ENCODE data around the gene FDXACB1. TPM values are rescaled to one million over a fixed set of nuclear protein-coding genes. Genes with fewer than 3 reads are reported as not detected.

The FDXACB1 gene
- total and polyA plus RNA-seq, 2 donors (not counting 3 experiments of a cell fraction or from before 2014, with no cell fraction given) = 1.1 to 1.4 TPM

GRCh38 chr11:111829185-111829968 lies 49.6 kb downstream of the FDXACB1 start:
- no TSS peak for BruUV-seq (replicated peaks)
- FAIRE-seq = no peak
- no peaks in the 10 kb centered on the region for H3K27me3 ChIP-seq (ENCODE audit: control insufficient read depth in 2 of 2, insufficient read depth in 2 of 2, low read length in 2 of 2)
- H3K79me2 ChIP-seq (ENCODE audit: control insufficient read depth, insufficient read depth, low read length) = no peaks in the 10 kb centered on the region
- no peak overlapping the region for H3K9ac ChIP-seq (replicated peaks; ENCODE audit: extremely low read depth, insufficient read depth, low read length)
- H3K9me1 ChIP-seq (replicated peaks; ENCODE audit: control insufficient read depth, extremely low read depth, insufficient read depth, low read length) = no peaks in the 10 kb centered on the region
- no peak overlapping the region for H3K27ac ChIP-seq (ENCODE audit: insufficient read depth, low read depth, low read length)
- H3K36me3 ChIP-seq (ENCODE audit: control insufficient read depth in 2 of 2, extremely low read depth in 1 of 2, insufficient read depth in 2 of 2, low read length in 2 of 2) = no peaks in the 10 kb centered on the region
- dilution Hi-C loops (cut with MboI; ENCODE audit: extremely low pct_ligation_motif_present, low sequenced_read_pairs) = no loop called here
- no peak for TF ChIP-seq FOS (IDR thresholded peaks at IDR 0.05; ENCODE audit: borderline replicate concordance, insufficient read depth, low read length)
- TF ChIP-seq CTCF (IDR thresholded peaks at IDR 0.05; ENCODE audit: extremely low read depth in 1 of 2, insufficient read depth in 1 of 2, low read depth in 1 of 2, low read length in 2 of 2) = no peak
- no peak for TF ChIP-seq POLR2A (IDR thresholded peaks at IDR 0.05; ENCODE audit: low read depth, low read length)
- no peak for TF ChIP-seq POLR2AphosphoS5 (IDR thresholded peaks at IDR 0.05; ENCODE audit: insufficient read depth, low read depth, low read length)
- TF ChIP-seq MYC (IDR thresholded peaks at IDR 0.05; ENCODE audit: low read depth, low read length) = no peak
- no peak for TF ChIP-seq JUN (IDR thresholded peaks at IDR 0.05; ENCODE audit: borderline replicate concordance, insufficient read depth, insufficient read length, low read depth)
- no peak for TF ChIP-seq MAX (IDR thresholded peaks at IDR 0.05; ENCODE audit: insufficient read depth, insufficient read length)
- intact Hi-C loops (cut with micrococcal nuclease) = no loop called here
- H3K4me2 ChIP-seq (ENCODE audit: insufficient read depth, low read length) = no peak overlapping the region
- no peaks in the 10 kb centered on the region for H3K4me1 ChIP-seq (ENCODE audit: control insufficient read depth, extremely low read depth, insufficient read depth, low read length)
- ChIA-PET CTCF (interaction anchor here (0.7 to 2.2 kb wide), 3 partner anchors 10 to 52 kb away, joined by 3 to 5 read pairs (median 5); no protein-coding TSS in a partner anchor), POLR2A (no interaction called here)
- no peaks in the 10 kb centered on the region for H3K9me3 ChIP-seq (replicated peaks; ENCODE audit: control insufficient read depth, insufficient read depth, low read length)
- no peak overlapping the region for H2AFZ ChIP-seq (ENCODE audit: low read depth, low read length)
- H3K4me3 ChIP-seq (replicated peaks in 1 of 3; ENCODE audit: insufficient read depth in 1 of 3, low read depth in 1 of 3, low read length in 3 of 3) = no peak overlapping the region
- no peaks in the 10 kb centered on the region for H4K20me1 ChIP-seq (replicated peaks; ENCODE audit: control insufficient read depth, extremely low read depth, insufficient read depth, low read length)
- DNase-seq (ENCODE audit: low read depth, low spot score) = no peak

Data from endothelial cell of umbilical vein (primary cell).